Measurements from ENCODE around the gene SP1. TPM values are rescaled to one million over a fixed set of nuclear protein-coding genes. Genes with fewer than 3 reads are reported as not detected.
"Not testable (repeated sequence)": the region's sequence is repeated elsewhere in the genome, so short reads cannot be mapped to it uniquely, and the experiment has no call there.

Gene SP1
- total RNA-seq, 2 experiments from 2014 or later = 67.2 to 70.3 TPM

- no peaks in the 10 kb centered on the region for H3K27me3 Mint-ChIP-seq
- POLR2A ChIA-PET = no interaction called here
Measured at GRCh38 chr12:53399896-53400295, 19.9 kb downstream of the SP1 start.

GRCh38 chr12:53402351-53402750, 22.4 kb downstream of the SP1 start:
- H3K36me3 Mint-ChIP-seq (ENCODE audit: low read depth) = peaks cover 16% of the 10 kb centered on the region

More at GRCh38 chr12:53399896-53400295, 19.9 kb downstream of the SP1 start:
- Mint-ChIP-seq H3K4me1 (ENCODE audit: low read depth) (peaks cover 9% of the 10 kb centered on the region), H3K27ac (no peak overlapping the region), H3K9me3 (no peaks in the 10 kb centered on the region), H3K36me3 (ENCODE audit: low read depth) (peaks cover 14% of the 10 kb centered on the region), H3K4me3 (no peak overlapping the region)
- DNase-seq (no peak), ATAC-seq (no peak)
- CTCF ChIA-PET = no interaction called here
- TF ChIP-seq CTCF (IDR thresholded peaks at IDR 0.05) = no peak
- intact Hi-C loops (cut with micrococcal nuclease) = no loop called here

GRCh38 chr12:53402871-53403270, 22.9 kb downstream of the SP1 start:
- POLR2A ChIA-PET = interaction anchor here (3.0 kb wide), 1 partner anchor 20 kb away, joined by 9 read pairs; no protein-coding TSS in a partner anchor
- intact Hi-C loops (cut with micrococcal nuclease) = no loop called here
- H3K27me3 Mint-ChIP-seq = no peaks in the 10 kb centered on the region
- DNase-seq (no peak), ATAC-seq (no peak)
- CTCF ChIA-PET = interaction anchor here (1.4 to 2.0 kb wide), 2 partner anchors 51 to 106 kb away, joined by 4 to 6 read pairs; no protein-coding TSS in a partner anchor
- H3K36me3 Mint-ChIP-seq (ENCODE audit: low read depth) = peaks cover 16% of the 10 kb centered on the region
- no peak for TF ChIP-seq CTCF (IDR thresholded peaks at IDR 0.05)
- H3K27ac Mint-ChIP-seq = no peak overlapping the region
- peaks cover 3% of the 10 kb centered on the region for H3K4me1 Mint-ChIP-seq (ENCODE audit: low read depth)
- no peaks in the 10 kb centered on the region for H3K9me3 Mint-ChIP-seq
- no peak overlapping the region for H3K4me3 Mint-ChIP-seq

More at GRCh38 chr12:53402351-53402750, 22.4 kb downstream of the SP1 start:
- CTCF ChIA-PET = interaction anchor here (1.4 kb wide), 2 partner anchors 50 to 58 kb away, joined by 4 read pairs; no protein-coding TSS in a partner anchor
- intact Hi-C loops (cut with micrococcal nuclease); H3K4me1 Mint-ChIP-seq (ENCODE audit: low read depth); H3K9me3 Mint-ChIP-seq; H3K27me3 Mint-ChIP-seq; H3K27ac Mint-ChIP-seq; DNase-seq; H3K4me3 Mint-ChIP-seq; ATAC-seq: not testable (repeated sequence)
- POLR2A ChIA-PET = interaction anchor here (3.0 kb wide), 1 partner anchor 19 kb away, joined by 9 read pairs; no protein-coding TSS in a partner anchor

- no peak for ATAC-seq
- no peak overlapping the region for H3K27ac Mint-ChIP-seq
- H3K9me3 Mint-ChIP-seq = no peaks in the 10 kb centered on the region
- no peak for DNase-seq
- H3K27me3 Mint-ChIP-seq = no peaks in the 10 kb centered on the region
- CTCF ChIA-PET = interaction anchor here (1.1 to 6.6 kb wide), 4 partner anchors 10 to 90 kb away, joined by 5 to 42 read pairs (median 18); partner anchors contain the start of gene AAAS
- TF ChIP-seq CTCF (IDR thresholded peaks at IDR 0.05) = no peak
- POLR2A ChIA-PET = interaction anchor here (1.0 kb wide), 1 partner anchor 15 kb away, joined by 5 read pairs; no protein-coding TSS in a partner anchor
- peaks cover 41% of the 10 kb centered on the region for H3K36me3 Mint-ChIP-seq (ENCODE audit: low read depth)
- intact Hi-C loops (cut with micrococcal nuclease) = no loop called here
- H3K4me3 Mint-ChIP-seq = no peak overlapping the region
- H3K4me1 Mint-ChIP-seq (ENCODE audit: low read depth) = peaks cover 34% of the 10 kb centered on the region
Measured at GRCh38 chr12:53410951-53411350, 31.0 kb downstream of the SP1 start.

- no peak overlapping the region for H3K4me3 Mint-ChIP-seq
Measured at GRCh38 chr12:53413485-53414204, 33.7 kb downstream of the SP1 start.

More at GRCh38 chr12:53413485-53414204, 33.7 kb downstream of the SP1 start:
- ChIA-PET CTCF (interaction anchor here (0.7 to 6.6 kb wide), 8 partner anchors 47 to 95 kb away, joined by 3 to 42 read pairs (median 6); partner anchors contain the start of gene AAAS), POLR2A (interaction anchor here (0.6 to 1.2 kb wide), 2 partner anchors 45 to 95 kb away, joined by 3 to 4 read pairs; no protein-coding TSS in a partner anchor)
- no peak for DNase-seq
- Mint-ChIP-seq H3K27ac (peak overlapping the region; percentile 66), H3K4me1 (ENCODE audit: low read depth) (peaks cover 56% of the 10 kb centered on the region), H3K36me3 (ENCODE audit: low read depth) (peaks cover 36% of the 10 kb centered on the region), H3K9me3 (no peaks in the 10 kb centered on the region), H3K27me3 (no peaks in the 10 kb centered on the region)
- no peak for ATAC-seq
- intact Hi-C loops (cut with micrococcal nuclease) = no loop called here
- TF ChIP-seq CTCF (IDR thresholded peaks at IDR 0.05) = no peak

Data from activated CD8-positive, alpha-beta T cell treated with anti-CD3 and anti-CD28 coated beads for 36 hours (primary cell).